ENCODE measurements around the gene NEIL1. TPM values are rescaled to one million over a fixed set of nuclear protein-coding genes. Genes with fewer than 3 reads are reported as not detected.

NEIL1 gene
- total RNA-seq, 2 donors from 2014 or later: 20.2 to 25.7 TPM

DNA sequence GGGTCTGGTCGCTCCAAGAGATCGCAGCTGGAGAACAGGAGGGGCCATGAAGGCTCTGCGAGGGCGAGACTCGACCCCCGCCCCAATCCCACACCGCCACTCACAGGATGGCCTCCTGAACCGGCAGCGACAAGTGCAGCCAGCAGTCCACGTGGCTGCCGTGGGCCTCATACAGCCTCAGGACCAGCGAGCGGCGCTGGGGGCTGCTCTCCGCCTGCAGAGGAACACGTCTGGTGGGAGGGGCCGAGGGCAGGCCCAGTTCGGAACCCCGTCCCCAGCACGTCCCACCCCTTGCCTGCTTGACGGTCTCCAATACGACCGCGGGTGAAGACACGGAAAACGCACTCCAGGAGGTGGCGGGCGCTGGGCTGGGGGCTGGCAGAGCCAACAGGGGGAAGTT lies 9.2 kb downstream of the NEIL1 start:
- H3K9ac ChIP-seq (ENCODE audit: extremely low read depth, low read length, poor library complexity, severe bottlenecking): no peak overlapping the region
- DNase-seq: no peak
- H3K4me3 ChIP-seq (ENCODE audit: low read length): no peak overlapping the region
- Mint-ChIP-seq H3K36me3 (ENCODE audit: low read depth) (peaks cover 22% of the 10 kb centered on the region), H3K27me3 (ENCODE audit: insufficient read depth) (no peaks in the 10 kb centered on the region), H3K4me1 (no peaks in the 10 kb centered on the region), H3K4me3 (no peak overlapping the region), H3K27ac (no peak overlapping the region), H3K9me3 (no peaks in the 10 kb centered on the region)
- H3K9me3 ChIP-seq (ENCODE audit: control insufficient read depth, low read length): no peaks in the 10 kb centered on the region
- no peaks in the 10 kb centered on the region for H3K27me3 ChIP-seq (ENCODE audit: control insufficient read depth, insufficient read depth, low read length, poor library complexity, severe bottlenecking)
- WGBS, 2 experiments (ENCODE audit: insufficient coverage in 1 of 2, insufficient read length in 1 of 2): 91 to 96% methylated on average over 22 to 28 of the region's 28 CpGs
- H3K27ac ChIP-seq (ENCODE audit: low read depth, low read length): no peak overlapping the region
- no peak for TF ChIP-seq CTCF (conservative IDR thresholded peaks at IDR 0.05)
- no peaks in the 10 kb centered on the region for H3K4me1 ChIP-seq (ENCODE audit: control insufficient read depth, insufficient read depth, low read length)
- peaks cover 13% of the 10 kb centered on the region for H3K36me3 ChIP-seq (ENCODE audit: control insufficient read depth, insufficient read depth, low read length)

- Mint-ChIP-seq H3K27me3 (ENCODE audit: insufficient read depth) (no peaks in the 10 kb centered on the region), H3K9me3 (no peaks in the 10 kb centered on the region), H3K4me1 (no peaks in the 10 kb centered on the region), H3K4me3 (no peak overlapping the region), H3K27ac (no peak overlapping the region), H3K36me3 (ENCODE audit: low read depth) (peaks cover 26% of the 10 kb centered on the region)
- H3K9me3 ChIP-seq (ENCODE audit: control insufficient read depth, low read length): no peaks in the 10 kb centered on the region
- 92 to 98% methylated on average over 16 to 20 of the region's 20 CpGs for WGBS, 2 experiments (ENCODE audit: insufficient coverage in 1 of 2, insufficient read length in 1 of 2)
- no peak overlapping the region for H3K4me3 ChIP-seq (ENCODE audit: low read length)
- no peaks in the 10 kb centered on the region for H3K27me3 ChIP-seq (ENCODE audit: control insufficient read depth, insufficient read depth, low read length, poor library complexity, severe bottlenecking)
- no peak overlapping the region for H3K9ac ChIP-seq (ENCODE audit: extremely low read depth, low read length, poor library complexity, severe bottlenecking)
- H3K4me1 ChIP-seq (ENCODE audit: control insufficient read depth, insufficient read depth, low read length): no peaks in the 10 kb centered on the region
- H3K36me3 ChIP-seq (ENCODE audit: control insufficient read depth, insufficient read depth, low read length): peaks cover 13% of the 10 kb centered on the region
- H3K27ac ChIP-seq (ENCODE audit: low read depth, low read length): no peak overlapping the region
- no peak for DNase-seq
- TF ChIP-seq CTCF (conservative IDR thresholded peaks at IDR 0.05): no peak
Observed at GRCh38 chr15:75356517-75356916, 9.7 kb downstream of the NEIL1 start.

GRCh38 chr15:75357976-75358673 lies 11.3 kb downstream of the NEIL1 start:
- Histone ChIP-seq H3K9ac (ENCODE audit: extremely low read depth, low read length, poor library complexity, severe bottlenecking) (no peak overlapping the region), H3K4me1 (ENCODE audit: control insufficient read depth, insufficient read depth, low read length) (no peaks in the 10 kb centered on the region), H3K4me3 (ENCODE audit: low read length) (no peak overlapping the region), H3K36me3 (ENCODE audit: control insufficient read depth, insufficient read depth, low read length) (peaks cover 13% of the 10 kb centered on the region), H3K27ac (ENCODE audit: low read depth, low read length) (no peak overlapping the region), H3K27me3 (ENCODE audit: control insufficient read depth, insufficient read depth, low read length, poor library complexity, severe bottlenecking) (no peaks in the 10 kb centered on the region), H3K9me3 (ENCODE audit: control insufficient read depth, low read length) (no peaks in the 10 kb centered on the region)
- TF ChIP-seq CTCF (conservative IDR thresholded peaks at IDR 0.05): no peak
- peaks cover 30% of the 10 kb centered on the region for H3K36me3 Mint-ChIP-seq (ENCODE audit: low read depth)
- no peak for DNase-seq
- H3K27me3 Mint-ChIP-seq (ENCODE audit: insufficient read depth): no peaks in the 10 kb centered on the region
- H3K4me1 Mint-ChIP-seq: no peaks in the 10 kb centered on the region
- no peak overlapping the region for H3K4me3 Mint-ChIP-seq
- no peaks in the 10 kb centered on the region for H3K9me3 Mint-ChIP-seq
- WGBS, 2 experiments (ENCODE audit: insufficient coverage in 1 of 2, insufficient read length in 1 of 2): 89 to 94% methylated on average over 8 to 17 of the region's 17 CpGs
- H3K27ac Mint-ChIP-seq: no peak overlapping the region

Measured in endodermal cell (in vitro differentiated cells).